ENCODE measurements around the gene CDKN2A.
"Not testable (repeated sequence)": the region's sequence is repeated elsewhere in the genome, so short reads cannot be mapped to it uniquely, and the experiment has no call there.

The CDKN2A gene

GRCh38 chr9:21982391-21982790, 11.8 kb downstream of the CDKN2A start:
- no peak for DNase-seq (ENCODE audit: low read depth)

- no peak for DNase-seq (ENCODE audit: low read depth)
These were observed 17.8 kb downstream of the CDKN2A start for GRCh38 chr9:21976334-21976875.

- DNase-seq (ENCODE audit: low read depth), result peak; percentile 48
These were observed 19.3 kb downstream of the CDKN2A start for GRCh38 chr9:21974722-21975409.

GRCh38 chr9:21974343-21974721, 19.9 kb downstream of the CDKN2A start:
- DNase-seq (ENCODE audit: low read depth), result no peak

GRCh38 chr9:21972361-21972760, 21.8 kb downstream of the CDKN2A start:
- no peak for DNase-seq (ENCODE audit: low read depth)

- DNase-seq (ENCODE audit: low read depth), result no peak
These were observed 23.2 kb downstream of the CDKN2A start for GRCh38 chr9:21970800-21971640.

GRCh38 chr9:21969951-21970799, 24.0 kb downstream of the CDKN2A start:
- DNase-seq (ENCODE audit: low read depth), result no peak

GRCh38 chr9:21969011-21969940, 24.9 kb downstream of the CDKN2A start:
- no peak for DNase-seq (ENCODE audit: low read depth)

GRCh38 chr9:21968331-21969010, 25.7 kb downstream of the CDKN2A start:
- DNase-seq (ENCODE audit: low read depth), result peak; percentile 29

- DNase-seq (ENCODE audit: low read depth), result no peak
These were observed 26.5 kb downstream of the CDKN2A start for GRCh38 chr9:21967702-21968101.

- DNase-seq (ENCODE audit: low read depth), result no peak
These were observed 27.0 kb downstream of the CDKN2A start for GRCh38 chr9:21967169-21967568.

- DNase-seq (ENCODE audit: low read depth), result no peak
These were observed 27.9 kb downstream of the CDKN2A start for GRCh38 chr9:21966140-21966851.

GRCh38 chr9:21965401-21965951, 28.7 kb downstream of the CDKN2A start:
- DNase-seq (ENCODE audit: low read depth), result peak; percentile 70

- peak; percentile 28 for DNase-seq (ENCODE audit: low read depth)
These were observed 29.2 kb downstream of the CDKN2A start for GRCh38 chr9:21964925-21965385.

- no peak for DNase-seq (ENCODE audit: low read depth)
These were observed 32.6 kb downstream of the CDKN2A start for GRCh38 chr9:21961569-21961968.

GRCh38 chr9:21959268-21959667, 34.9 kb downstream of the CDKN2A start:
- DNase-seq (ENCODE audit: low read depth), result not testable (repeated sequence)

GRCh38 chr9:21958833-21959232, 35.4 kb downstream of the CDKN2A start:
- DNase-seq (ENCODE audit: low read depth), result no peak

GRCh38 chr9:21945606-21946005, 48.6 kb downstream of the CDKN2A start:
- no peak for DNase-seq (ENCODE audit: low read depth)

- no peak for DNase-seq (ENCODE audit: low read depth)
These were observed 50.7 kb downstream of the CDKN2A start for GRCh38 chr9:21943464-21943863.
